ENCODE measurements around the gene L3MBTL1.

L3MBTL1 gene

GRCh38 chr20:43460172-43460829, 47.2 kb upstream of the L3MBTL1 start:
- Histone ChIP-seq H3K18ac (ENCODE audit: low read length) (no peak overlapping the region), H3K36me3 (replicated peaks in 1 of 2; ENCODE audit: control insufficient read depth in 2 of 2, insufficient read depth in 2 of 2, low read length in 2 of 2) (peaks cover 28 to 66% of the 10 kb centered on the region in 2 donors), H4K91ac (ENCODE audit: low read depth, low read length, poor library complexity) (no peak overlapping the region), H2BK120ac (ENCODE audit: low read depth, low read length) (no peak overlapping the region), H4K8ac (ENCODE audit: low read depth, low read length) (no peak overlapping the region), H3K9ac (ENCODE audit: low read depth, low read length, poor library complexity) (no peak overlapping the region), H3K4ac (ENCODE audit: low read length) (no peak overlapping the region), H3K79me1 (ENCODE audit: low read depth, low read length) (no peaks in the 10 kb centered on the region), H3K14ac (ENCODE audit: low read length) (no peak overlapping the region), H3K4me3 (ENCODE audit: low read length in 2 of 2) (no peak overlapping the region), H2BK12ac (ENCODE audit: low read length) (no peak overlapping the region), H2AK5ac (ENCODE audit: low read depth, low read length) (no peak overlapping the region), H2BK15ac (ENCODE audit: low read length) (no peak overlapping the region), H3K27ac (replicated peaks; ENCODE audit: low read length) (no peak overlapping the region), H2BK5ac (ENCODE audit: low read length) (no peak overlapping the region), H3K27me3 (ENCODE audit: control insufficient read depth in 3 of 3, insufficient read depth in 3 of 3, low read depth in 1 of 3, low read length in 3 of 3) (no peaks in the 10 kb centered on the region), H3K4me1 (ENCODE audit: control insufficient read depth in 2 of 2, insufficient read depth in 1 of 2, low read depth in 1 of 2, low read length in 2 of 2) (peaks cover 2 to 3% of the 10 kb centered on the region in 2 donors), H3K4me2 (ENCODE audit: insufficient read depth, low read length, poor library complexity, severe bottlenecking) (no peak overlapping the region), H3K9me3 (replicated peaks in 1 of 2; ENCODE audit: control insufficient read depth in 2 of 2, insufficient read depth in 1 of 2, low read depth in 1 of 2, low read length in 2 of 2) (peaks cover 1 to 4% of the 10 kb centered on the region in 2 donors), H2AFZ (ENCODE audit: low read length) (no peak overlapping the region), H3K23ac (ENCODE audit: low read depth, low read length, poor library complexity) (no peak overlapping the region)
- no peak for DNase-seq (ENCODE audit: low spot score)
- WGBS, 2 donors (ENCODE audit: extremely low coverage in 2 of 2, insufficient read length in 2 of 2, insufficient replicate concordance in 1 of 2): no CpG with 5 or more reads among the region's 23 CpGs

- no peak overlapping the region for H3K14ac ChIP-seq (ENCODE audit: low read length)
- H2BK15ac ChIP-seq (ENCODE audit: low read length): no peak overlapping the region
- H3K27me3 ChIP-seq (ENCODE audit: control insufficient read depth in 3 of 3, insufficient read depth in 3 of 3, low read depth in 1 of 3, low read length in 3 of 3): no peaks in the 10 kb centered on the region
- H2AK5ac ChIP-seq (ENCODE audit: low read depth, low read length): no peak overlapping the region
- H3K4me3 ChIP-seq (ENCODE audit: low read length in 2 of 2): no peak overlapping the region
- no peak overlapping the region for H3K4ac ChIP-seq (ENCODE audit: low read length)
- H3K23ac ChIP-seq (ENCODE audit: low read depth, low read length, poor library complexity): no peak overlapping the region
- H3K9me3 ChIP-seq (replicated peaks in 1 of 2; ENCODE audit: control insufficient read depth in 2 of 2, insufficient read depth in 1 of 2, low read depth in 1 of 2, low read length in 2 of 2): peaks cover 1% of the 10 kb centered on the region in 2 donors
- no peak overlapping the region for H3K4me2 ChIP-seq (ENCODE audit: insufficient read depth, low read length, poor library complexity, severe bottlenecking)
- H3K36me3 ChIP-seq (replicated peaks in 1 of 2; ENCODE audit: control insufficient read depth in 2 of 2, insufficient read depth in 2 of 2, low read length in 2 of 2): peaks cover 28 to 71% of the 10 kb centered on the region in 2 donors
- WGBS, 2 donors (ENCODE audit: extremely low coverage in 2 of 2, insufficient read length in 2 of 2, insufficient replicate concordance in 1 of 2): no CpG with 5 or more reads among the region's 10 CpGs
- no peak overlapping the region for H2BK12ac ChIP-seq (ENCODE audit: low read length)
- H4K91ac ChIP-seq (ENCODE audit: low read depth, low read length, poor library complexity): no peak overlapping the region
- peaks cover 2 to 3% of the 10 kb centered on the region in 2 donors for H3K4me1 ChIP-seq (ENCODE audit: control insufficient read depth in 2 of 2, insufficient read depth in 1 of 2, low read depth in 1 of 2, low read length in 2 of 2)
- H2BK120ac ChIP-seq (ENCODE audit: low read depth, low read length): no peak overlapping the region
- H3K18ac ChIP-seq (ENCODE audit: low read length): no peak overlapping the region
- H3K9ac ChIP-seq (ENCODE audit: low read depth, low read length, poor library complexity): no peak overlapping the region
- no peak overlapping the region for H2AFZ ChIP-seq (ENCODE audit: low read length)
- H4K8ac ChIP-seq (ENCODE audit: low read depth, low read length): no peak overlapping the region
- no peak overlapping the region for H2BK5ac ChIP-seq (ENCODE audit: low read length)
- DNase-seq (ENCODE audit: low spot score): no peak
- H3K79me1 ChIP-seq (ENCODE audit: low read depth, low read length): no peaks in the 10 kb centered on the region
- no peak overlapping the region for H3K27ac ChIP-seq (replicated peaks; ENCODE audit: low read length)
Observed at GRCh38 chr20:43460830-43461200, 46.7 kb upstream of the L3MBTL1 start.

GRCh38 chr20:43461894-43462659, 45.4 kb upstream of the L3MBTL1 start:
- H2AFZ ChIP-seq (ENCODE audit: low read length): no peak overlapping the region
- H2BK120ac ChIP-seq (ENCODE audit: low read depth, low read length): no peak overlapping the region
- H4K91ac ChIP-seq (ENCODE audit: low read depth, low read length, poor library complexity): no peak overlapping the region
- H2AK5ac ChIP-seq (ENCODE audit: low read depth, low read length): no peak overlapping the region
- DNase-seq (ENCODE audit: low spot score): no peak
- H3K9me3 ChIP-seq (replicated peaks in 1 of 2; ENCODE audit: control insufficient read depth in 2 of 2, insufficient read depth in 1 of 2, low read depth in 1 of 2, low read length in 2 of 2): peaks cover 0 to 1% of the 10 kb centered on the region in 2 donors
- H2BK5ac ChIP-seq (ENCODE audit: low read length): no peak overlapping the region
- H3K4ac ChIP-seq (ENCODE audit: low read length): no peak overlapping the region
- H3K14ac ChIP-seq (ENCODE audit: low read length): no peak overlapping the region
- no peak overlapping the region for H3K23ac ChIP-seq (ENCODE audit: low read depth, low read length, poor library complexity)
- no peak overlapping the region for H3K18ac ChIP-seq (ENCODE audit: low read length)
- no peak overlapping the region for H2BK12ac ChIP-seq (ENCODE audit: low read length)
- H3K4me3 ChIP-seq (ENCODE audit: low read length in 2 of 2): no peak overlapping the region
- no peaks in the 10 kb centered on the region for H3K79me1 ChIP-seq (ENCODE audit: low read depth, low read length)
- H2BK15ac ChIP-seq (ENCODE audit: low read length): no peak overlapping the region
- peaks cover 28 to 83% of the 10 kb centered on the region in 2 donors for H3K36me3 ChIP-seq (replicated peaks in 1 of 2; ENCODE audit: control insufficient read depth in 2 of 2, insufficient read depth in 2 of 2, low read length in 2 of 2)
- no peak overlapping the region for H3K4me2 ChIP-seq (ENCODE audit: insufficient read depth, low read length, poor library complexity, severe bottlenecking)
- no peak overlapping the region for H3K9ac ChIP-seq (ENCODE audit: low read depth, low read length, poor library complexity)
- no peak overlapping the region for H4K8ac ChIP-seq (ENCODE audit: low read depth, low read length)
- no peaks in the 10 kb centered on the region for H3K27me3 ChIP-seq (ENCODE audit: control insufficient read depth in 3 of 3, insufficient read depth in 3 of 3, low read depth in 1 of 3, low read length in 3 of 3)
- H3K27ac ChIP-seq (replicated peaks; ENCODE audit: low read length): no peak overlapping the region
- no CpG with 5 or more reads among the region's 3 CpGs for WGBS, 2 donors (ENCODE audit: extremely low coverage in 2 of 2, insufficient read length in 2 of 2, insufficient replicate concordance in 1 of 2)
- peaks cover 2 to 3% of the 10 kb centered on the region in 2 donors for H3K4me1 ChIP-seq (ENCODE audit: control insufficient read depth in 2 of 2, insufficient read depth in 1 of 2, low read depth in 1 of 2, low read length in 2 of 2)

Data from neuronal stem cell (in vitro differentiated cells).